OCI-LY1 (cell line): Measurements from ENCODE around the gene ANKRD35.

Source experiments
- H2AFZ ChIP-seq: fragments of 200-600 bp; sonication (generic), shearing (Covaris generic); 2 replicates; pipeline ENCODE4 v1.6.0; 2014; ENCODE audit warnings: antibody characterized with exemption, mild to moderate bottlenecking, low read length
- H3F3A ChIP-seq: fragments of 200-600 bp; sonication (generic), shearing (Covaris generic); 2 replicates; pipeline ENCODE4 v1.6.0; 2014; ENCODE audit warnings: mild to moderate bottlenecking, antibody characterized with exemption, low read length, moderate library complexity; ENCODE audit not compliant: insufficient read depth
- H3K27ac ChIP-seq: fragments of 200-600 bp; sonication (generic); 2 replicates; pipeline ENCODE4 v1.5.1; 2014; ENCODE audit warnings: low read length, mixed run types, mild to moderate bottlenecking, low read depth; ENCODE audit not compliant: poor library complexity, severe bottlenecking
- H3K27me3 ChIP-seq: fragments of 200-600 bp; sonication (generic); 2 replicates; pipeline ENCODE4 v1.6.0; 2014; ENCODE audit warnings: antibody characterized with exemption, mild to moderate bottlenecking, low read length, moderate library complexity; ENCODE audit not compliant: insufficient read depth
- H3K36me3 ChIP-seq: fragments of 200-600 bp; sonication (generic); 2 replicates; pipeline ENCODE4 v1.6.1; 2014; ENCODE audit warnings: mild to moderate bottlenecking, antibody characterized with exemption, low read length, moderate library complexity, mixed read lengths; ENCODE audit not compliant: insufficient read depth
- H3K4me1 ChIP-seq: fragments of 200-600 bp; sonication (generic); 2 replicates; pipeline ENCODE4 v1.5.1; 2014; ENCODE audit warnings: mild to moderate bottlenecking, low read length, moderate library complexity; ENCODE audit not compliant: insufficient read depth, severe bottlenecking
- H3K4me2 ChIP-seq: fragments of 200-600 bp; sonication (generic), shearing (Covaris generic); 2 replicates; pipeline ENCODE4 v1.6.1; 2014; ENCODE audit warnings: low read length
- H3K4me3 ChIP-seq: fragments of 200-600 bp; sonication (generic); 2 replicates; pipeline ENCODE4 v1.5.1; 2014; ENCODE audit warnings: low read length, low read depth, mild to moderate bottlenecking, mixed read lengths; ENCODE audit not compliant: poor library complexity, severe bottlenecking
- H3K79me2 ChIP-seq: fragments of 200-600 bp; shearing (Covaris generic); 2 replicates; pipeline ENCODE4 v1.6.1; 2016; ENCODE audit warnings: mixed run types, low read length, mixed read lengths; ENCODE audit not compliant: insufficient read depth
- H3K9ac ChIP-seq: fragments of 200-600 bp; sonication (generic), shearing (Covaris generic); 2 replicates; pipeline ENCODE4 v1.6.1; 2014; ENCODE audit warnings: mild to moderate bottlenecking, low read length, mixed read lengths
- H3K9me2 ChIP-seq: fragments of 200-600 bp; sonication (generic), shearing (Covaris generic); 2 replicates; pipeline ENCODE4 v1.6.1; 2014; ENCODE audit warnings: low read depth, mild to moderate bottlenecking, low read length, mixed read lengths
- H3K9me3 ChIP-seq: fragments of 200-600 bp; shearing (Covaris generic); 2 replicates; pipeline ENCODE4 v1.6.1; 2014; ENCODE audit warnings: low read length, mixed read lengths
- H4K20me1 ChIP-seq: fragments of 200-600 bp; sonication (generic), shearing (Covaris generic); 2 replicates; pipeline ENCODE4 v1.6.0; 2016; ENCODE audit warnings: mild to moderate bottlenecking, low read length; ENCODE audit not compliant: insufficient read depth
- EZH2 ChIP-seq: fragments of 200-600 bp; sonication (generic), shearing (Covaris generic); IDR thresholded peaks from 2 replicates; pipeline ENCODE4 v1.8.0; 2017; ENCODE audit warnings: borderline replicate concordance, mixed run types, mild to moderate bottlenecking, antibody characterized with exemption, low read length, moderate library complexity, mixed read lengths
- TF ChIP-seq, protein P1 (sequence below): fragments of 200-600 bp; sonication (generic), shearing (Covaris generic); IDR thresholded peaks from 2 replicates; pipeline ENCODE4 v1.5.1; 2017; ENCODE audit warnings: mild to moderate bottlenecking, antibody characterized with exemption, low read length, moderate library complexity, mixed read lengths

ANKRD35 gene

DNA sequence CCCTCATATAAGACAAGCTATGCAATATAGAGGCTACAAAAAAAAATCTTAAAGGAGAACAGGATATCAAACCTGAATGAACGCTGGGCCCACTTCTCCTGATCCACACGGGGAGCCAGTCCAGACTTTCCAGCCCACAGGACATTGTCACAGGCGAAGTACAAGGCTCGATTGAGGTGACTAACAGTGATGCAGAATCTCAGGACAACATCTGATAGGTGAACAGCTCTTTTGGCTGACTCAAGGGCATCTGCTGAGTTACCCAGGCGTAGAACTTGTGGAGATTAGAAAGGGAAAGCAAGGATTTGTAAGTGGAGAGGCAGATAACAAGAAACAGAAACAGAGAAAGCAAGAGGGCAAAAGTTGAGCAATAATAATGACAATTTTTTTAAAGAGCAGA, 31.1 kb upstream of the ANKRD35 start:
- Histone ChIP-seq H3K36me3 (peaks cover 22% of the 10 kb centered on the region), H3K4me1 (peaks cover 22% of the 10 kb centered on the region), H3K27ac (no peak overlapping the region), H3K4me3 (no peak overlapping the region), H3K79me2 (no peaks in the 10 kb centered on the region), H3K27me3 (no peaks in the 10 kb centered on the region), H3K9me3 (no peaks in the 10 kb centered on the region), H3K9me2 (no peaks in the 10 kb centered on the region), H3F3A (peaks cover 5% of the 10 kb centered on the region; the same call in 1 of the 2 replicates), H3K9ac (no peak overlapping the region), H4K20me1 (no peaks in the 10 kb centered on the region), H2AFZ (no peak overlapping the region), H3K4me2 (no peak overlapping the region)
- TF ChIP-seq, protein P1, sequence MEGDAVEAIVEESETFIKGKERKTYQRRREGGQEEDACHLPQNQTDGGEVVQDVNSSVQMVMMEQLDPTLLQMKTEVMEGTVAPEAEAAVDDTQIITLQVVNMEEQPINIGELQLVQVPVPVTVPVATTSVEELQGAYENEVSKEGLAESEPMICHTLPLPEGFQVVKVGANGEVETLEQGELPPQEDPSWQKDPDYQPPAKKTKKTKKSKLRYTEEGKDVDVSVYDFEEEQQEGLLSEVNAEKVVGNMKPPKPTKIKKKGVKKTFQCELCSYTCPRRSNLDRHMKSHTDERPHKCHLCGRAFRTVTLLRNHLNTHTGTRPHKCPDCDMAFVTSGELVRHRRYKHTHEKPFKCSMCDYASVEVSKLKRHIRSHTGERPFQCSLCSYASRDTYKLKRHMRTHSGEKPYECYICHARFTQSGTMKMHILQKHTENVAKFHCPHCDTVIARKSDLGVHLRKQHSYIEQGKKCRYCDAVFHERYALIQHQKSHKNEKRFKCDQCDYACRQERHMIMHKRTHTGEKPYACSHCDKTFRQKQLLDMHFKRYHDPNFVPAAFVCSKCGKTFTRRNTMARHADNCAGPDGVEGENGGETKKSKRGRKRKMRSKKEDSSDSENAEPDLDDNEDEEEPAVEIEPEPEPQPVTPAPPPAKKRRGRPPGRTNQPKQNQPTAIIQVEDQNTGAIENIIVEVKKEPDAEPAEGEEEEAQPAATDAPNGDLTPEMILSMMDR: no peak
- no peak for TF ChIP-seq EZH2

- Histone ChIP-seq H3K9me3 (no peaks in the 10 kb centered on the region), H3K4me1 (peaks cover 1% of the 10 kb centered on the region), H3K4me3 (no peak overlapping the region), H3K27me3 (no peaks in the 10 kb centered on the region), H3K4me2 (no peak overlapping the region), H3F3A (no peaks in the 10 kb centered on the region; the same call in 1 of the 2 replicates), H3K9me2 (no peaks in the 10 kb centered on the region), H3K79me2 (no peaks in the 10 kb centered on the region), H3K36me3 (peaks cover 33% of the 10 kb centered on the region), H4K20me1 (no peaks in the 10 kb centered on the region), H3K27ac (no peak overlapping the region), H3K9ac (no peak overlapping the region), H2AFZ (no peak overlapping the region)
- TF ChIP-seq, protein P1: no peak
- TF ChIP-seq EZH2: no peak
These were observed 26.5 kb upstream of the ANKRD35 start for GRCh38 chr1:145912128-145912641.

DNA sequence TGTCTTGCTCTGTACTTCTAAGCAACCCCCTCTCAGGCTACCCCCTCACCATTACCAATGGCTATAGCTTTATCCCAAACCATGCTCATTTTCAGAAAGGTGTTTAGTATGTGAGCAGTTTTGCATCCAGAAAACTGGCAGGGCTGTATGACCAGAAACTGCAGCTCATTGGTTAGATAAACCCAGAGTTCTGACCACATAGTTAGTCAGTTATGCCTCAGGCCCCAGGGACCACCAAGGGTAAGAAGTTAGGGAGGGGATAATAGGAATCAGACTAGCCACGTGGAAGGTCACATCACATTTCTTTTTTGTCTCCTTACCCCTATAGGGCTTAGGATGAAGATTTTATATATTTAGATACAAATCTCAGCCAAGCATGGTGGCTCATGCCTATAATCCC, 23.0 kb upstream of the ANKRD35 start:
- TF ChIP-seq, protein P1: no peak
- TF ChIP-seq EZH2: no peak
- Histone ChIP-seq H3F3A (no peaks in the 10 kb centered on the region; the same call in 1 of the 2 replicates), H3K9me3 (no peaks in the 10 kb centered on the region), H3K27ac (no peak overlapping the region), H3K27me3 (no peaks in the 10 kb centered on the region), H3K9ac (no peak overlapping the region), H2AFZ (no peak overlapping the region), H3K9me2 (no peaks in the 10 kb centered on the region), H3K4me1 (no peaks in the 10 kb centered on the region), H3K4me2 (no peak overlapping the region), H3K36me3 (peaks cover 16% of the 10 kb centered on the region; the same call in 1 of the 2 replicates), H3K4me3 (no peak overlapping the region), H3K79me2 (no peaks in the 10 kb centered on the region), H4K20me1 (no peaks in the 10 kb centered on the region)
